ENCODE measurements around the gene SIGLECL1.
"Not testable (repeated sequence)": the region's sequence is repeated elsewhere in the genome, so short reads cannot be mapped to it uniquely, and the experiment has no call there.

Gene SIGLECL1

DNA sequence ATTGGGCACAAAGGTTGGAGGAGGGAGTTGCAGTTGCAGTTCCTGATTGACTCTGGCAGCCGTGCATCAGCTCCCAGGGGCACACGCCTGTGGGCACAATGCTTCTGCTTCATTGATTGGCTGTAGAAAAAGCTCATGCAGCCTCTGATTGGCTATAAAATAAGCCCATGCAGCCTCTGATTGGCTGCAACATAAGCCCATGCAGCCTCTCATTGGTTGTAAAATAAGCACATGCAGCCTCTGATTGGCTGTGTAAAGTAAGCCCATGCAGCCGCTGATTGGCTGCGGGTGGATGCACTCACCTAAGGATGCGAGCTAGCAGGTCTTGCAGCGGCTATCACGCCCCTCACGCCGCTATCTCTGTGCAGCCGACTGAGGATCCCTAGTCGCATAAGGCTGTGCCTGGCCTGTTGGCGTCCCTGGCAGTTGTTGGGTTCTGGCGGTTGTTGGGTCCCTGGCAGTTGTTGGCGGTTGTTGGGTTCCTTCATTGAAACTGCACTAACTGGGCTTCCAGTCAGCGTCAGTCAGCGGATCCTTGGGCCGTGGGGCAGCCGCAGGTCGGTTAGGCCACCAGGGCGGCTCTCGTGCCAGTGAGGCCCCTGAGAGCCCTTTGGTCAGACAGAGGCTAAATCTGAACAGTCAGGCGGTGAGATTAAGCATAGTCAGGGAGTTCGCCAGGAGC, at the start of gene SIGLECL1:
SIGLECL1 (plus strand) TSS at position 295 of the 682 bp plus-strand sequence. CDS start 12,993 bp downstream, outside the sequence.
- no peak for DNase-seq (ENCODE audit: low spot score)

GRCh38 chr19:51201712-51202111, 49.2 kb upstream of the SIGLECL1 start:
- no peak for DNase-seq (ENCODE audit: low spot score)

GRCh38 chr19:51203916-51204315, 47.0 kb upstream of the SIGLECL1 start:
- DNase-seq (ENCODE audit: low spot score), result no peak

- DNase-seq (ENCODE audit: low spot score), result no peak
Observed at GRCh38 chr19:51204321-51204720, 46.6 kb upstream of the SIGLECL1 start.

GRCh38 chr19:51207747-51208146, 43.1 kb upstream of the SIGLECL1 start:
- DNase-seq (ENCODE audit: low spot score), result no peak

- DNase-seq (ENCODE audit: low spot score), result no peak
Observed at GRCh38 chr19:51210191-51210784, 40.6 kb upstream of the SIGLECL1 start.

DNA sequence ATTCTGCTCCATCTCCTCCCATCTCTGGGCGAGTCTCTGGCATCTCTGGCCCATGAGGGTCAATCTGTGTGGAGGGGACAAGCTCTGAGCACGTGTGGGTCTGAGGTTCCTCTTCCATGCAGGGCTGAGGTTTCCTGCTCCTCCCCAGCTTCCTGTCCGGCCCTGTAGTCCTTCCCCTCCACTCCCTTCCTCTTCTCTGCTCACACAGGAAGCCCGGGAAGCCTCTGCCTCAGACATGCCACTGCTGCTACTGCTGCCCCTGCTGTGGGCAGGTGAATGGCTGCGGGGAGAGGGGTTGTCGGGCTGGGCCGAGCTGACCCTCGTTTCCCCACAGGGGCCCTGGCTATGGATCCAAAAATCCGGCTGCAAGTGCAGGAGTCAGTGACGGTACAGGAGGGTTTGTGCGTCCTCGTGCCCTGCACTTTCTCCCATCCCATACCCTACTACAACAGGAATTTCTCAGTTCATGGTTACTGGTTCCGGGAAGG, 40.0 kb upstream of the SIGLECL1 start:
- not testable (repeated sequence) for DNase-seq (ENCODE audit: low spot score)

- DNase-seq (ENCODE audit: low spot score), result no peak
Observed at GRCh38 chr19:51211833-51212232, 39.0 kb upstream of the SIGLECL1 start.

DNA sequence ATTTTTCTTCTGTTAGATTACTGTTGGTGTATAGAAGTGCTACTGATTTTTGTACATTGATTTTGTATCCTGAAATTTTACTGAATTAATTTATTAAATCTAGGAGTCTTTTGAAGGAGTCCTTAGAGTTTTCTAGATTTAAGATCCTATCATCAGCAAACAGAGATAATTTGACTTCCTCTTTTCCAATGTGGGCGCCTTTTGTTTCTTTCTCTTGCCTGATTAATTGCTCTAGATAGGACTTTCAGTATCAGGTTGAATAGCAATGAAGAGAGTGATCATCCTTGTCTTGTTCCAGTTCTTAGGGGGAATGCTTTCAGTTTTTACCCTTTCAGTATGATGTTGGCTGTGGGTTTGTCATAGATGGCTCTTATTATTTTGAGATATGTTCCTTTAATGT, 31.6 kb upstream of the SIGLECL1 start:
- DNase-seq (ENCODE audit: low spot score), result no peak

DNA sequence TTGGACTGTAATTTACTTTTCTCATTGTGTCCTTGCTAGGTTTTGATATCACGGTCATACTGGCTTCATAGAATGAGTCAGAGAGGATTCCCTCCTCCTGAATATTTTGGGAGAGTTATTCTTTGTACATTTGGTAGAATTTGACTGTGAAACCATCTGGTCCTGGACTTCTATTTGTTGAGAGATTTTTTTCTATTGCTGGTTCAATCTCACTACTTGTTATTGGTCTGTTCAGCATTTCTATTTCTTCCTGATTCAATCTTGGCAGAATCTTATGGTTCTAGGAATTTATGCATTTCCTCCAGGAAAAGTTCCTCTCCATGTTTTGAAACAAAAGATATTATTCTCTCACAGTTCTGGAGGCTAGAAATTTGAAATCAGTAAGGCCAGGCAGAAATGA, 30.9 kb upstream of the SIGLECL1 start:
- DNase-seq (ENCODE audit: low spot score), result no peak

DNA sequence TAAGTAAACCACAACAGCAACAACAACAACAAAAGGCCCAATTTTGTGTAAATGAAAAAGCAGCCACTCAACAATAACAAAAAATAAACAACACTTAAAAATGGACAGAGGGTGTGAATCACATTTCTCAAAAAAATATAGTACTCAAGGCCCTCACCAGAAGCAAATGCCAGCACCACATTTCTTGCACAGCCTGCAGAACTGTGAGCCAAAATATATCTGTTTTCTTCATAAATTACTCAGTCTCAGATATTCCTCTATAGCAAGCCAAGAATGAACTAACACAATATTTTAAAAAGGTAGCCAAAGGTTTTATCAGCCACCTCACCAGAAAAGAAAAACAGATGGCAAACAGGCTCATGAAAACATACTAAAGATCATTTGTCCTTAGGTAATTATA, 29.9 kb upstream of the SIGLECL1 start:
- DNase-seq (ENCODE audit: low spot score), result no peak

DNA sequence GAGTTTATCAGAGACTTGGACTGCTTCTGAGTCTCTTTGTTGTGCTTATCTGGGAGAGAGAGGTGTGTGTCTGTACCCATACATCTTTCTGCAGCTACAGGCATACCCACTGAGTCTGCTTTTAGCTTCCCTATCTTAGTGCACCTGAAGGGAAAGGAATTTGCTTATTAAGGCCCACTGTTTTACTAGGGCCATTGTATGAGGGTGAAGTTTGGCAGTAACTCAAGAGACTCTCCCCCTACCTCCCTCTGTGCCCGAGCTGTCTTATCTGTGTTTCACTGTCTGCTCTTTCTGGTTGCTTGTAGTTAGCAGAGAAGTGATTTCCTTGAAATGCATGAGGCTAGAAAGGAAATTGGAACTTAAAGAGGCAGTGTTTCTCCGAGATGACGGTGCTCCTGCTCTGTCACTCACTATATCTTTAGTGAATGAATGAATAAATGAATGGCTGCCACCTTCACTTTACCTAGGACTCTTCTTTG, 26.7 kb upstream of the SIGLECL1 start:
- no peak for DNase-seq (ENCODE audit: low spot score)

- peak; percentile 11 for DNase-seq (ENCODE audit: low spot score)
Observed at GRCh38 chr19:51224898-51225393, 25.9 kb upstream of the SIGLECL1 start, which contains the start of gene CD33. Gene CD33, plus strand, starts transcription at chr19:51225080. Its CDS starts 39 bp downstream, at chr19:51225119.

GRCh38 chr19:51226067-51226466, 24.8 kb upstream of the SIGLECL1 start:
- no peak for DNase-seq (ENCODE audit: low spot score)

GRCh38 chr19:51227326-51227725, 23.6 kb upstream of the SIGLECL1 start:
- no peak for DNase-seq (ENCODE audit: low spot score)

DNA sequence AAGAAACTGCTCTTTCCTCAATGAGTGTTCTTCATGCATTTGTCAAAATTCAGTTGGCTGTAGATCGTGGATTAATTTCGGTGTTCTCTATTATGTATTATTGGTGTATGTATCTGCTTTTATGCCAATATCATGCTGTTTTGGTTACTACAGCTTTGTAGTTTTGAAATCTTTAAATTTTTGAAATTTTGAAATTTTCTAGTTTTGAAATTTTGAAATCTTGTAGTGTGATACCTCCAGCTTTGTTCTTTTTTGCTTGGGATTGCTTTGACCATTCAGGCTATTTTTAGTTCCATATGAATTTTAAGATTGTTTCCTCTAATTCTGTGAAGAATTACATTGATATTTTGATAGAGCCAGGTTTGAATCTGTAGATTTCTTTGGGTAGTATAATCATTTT, 22.9 kb upstream of the SIGLECL1 start:
- no peak for DNase-seq (ENCODE audit: low spot score)

DNA sequence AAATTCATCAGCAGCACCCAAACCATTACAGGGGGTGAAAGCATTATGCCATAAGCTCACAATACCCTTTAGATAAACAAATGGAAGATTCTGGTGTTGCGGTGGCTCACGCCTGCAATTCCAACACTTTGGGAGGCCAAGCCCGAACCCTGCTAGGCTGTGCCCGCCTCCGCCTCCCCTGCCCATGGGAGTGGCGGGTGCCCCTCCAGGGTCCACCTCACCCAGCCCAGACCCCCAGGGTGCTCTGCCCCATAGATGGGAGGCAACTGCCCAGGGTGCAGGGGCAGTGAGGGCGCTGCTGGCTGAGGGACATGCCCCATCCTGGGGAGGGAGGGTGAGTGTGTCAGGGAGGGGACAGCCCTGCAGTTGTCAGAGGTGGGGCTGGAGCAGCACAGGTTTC, 10.0 kb upstream of the SIGLECL1 start:
- DNase-seq (ENCODE audit: low spot score), result no peak

GRCh38 chr19:51242881-51243630, 7.8 kb upstream of the SIGLECL1 start:
- no peak for DNase-seq (ENCODE audit: low spot score)

DNA sequence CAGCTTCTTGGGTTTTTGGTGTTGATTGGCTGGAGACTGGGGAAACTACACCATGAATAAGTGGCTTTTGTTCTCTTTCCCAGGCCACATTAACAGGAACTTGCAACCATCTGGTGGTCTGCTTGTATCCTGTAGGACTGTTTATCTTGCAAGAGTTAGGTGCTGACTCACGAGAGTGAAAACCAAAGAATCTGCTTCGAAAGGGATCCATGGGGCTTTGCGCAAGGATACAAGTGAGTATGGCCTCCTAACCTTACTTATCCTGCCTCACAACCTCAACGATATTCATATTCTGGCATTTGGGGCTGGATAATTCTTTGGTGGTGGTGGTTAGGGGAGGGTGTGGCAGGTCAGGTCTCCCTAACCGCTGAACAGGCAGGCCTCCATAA, 4.7 kb upstream of the SIGLECL1 start:
- DNase-seq (ENCODE audit: low spot score), result no peak

DNA sequence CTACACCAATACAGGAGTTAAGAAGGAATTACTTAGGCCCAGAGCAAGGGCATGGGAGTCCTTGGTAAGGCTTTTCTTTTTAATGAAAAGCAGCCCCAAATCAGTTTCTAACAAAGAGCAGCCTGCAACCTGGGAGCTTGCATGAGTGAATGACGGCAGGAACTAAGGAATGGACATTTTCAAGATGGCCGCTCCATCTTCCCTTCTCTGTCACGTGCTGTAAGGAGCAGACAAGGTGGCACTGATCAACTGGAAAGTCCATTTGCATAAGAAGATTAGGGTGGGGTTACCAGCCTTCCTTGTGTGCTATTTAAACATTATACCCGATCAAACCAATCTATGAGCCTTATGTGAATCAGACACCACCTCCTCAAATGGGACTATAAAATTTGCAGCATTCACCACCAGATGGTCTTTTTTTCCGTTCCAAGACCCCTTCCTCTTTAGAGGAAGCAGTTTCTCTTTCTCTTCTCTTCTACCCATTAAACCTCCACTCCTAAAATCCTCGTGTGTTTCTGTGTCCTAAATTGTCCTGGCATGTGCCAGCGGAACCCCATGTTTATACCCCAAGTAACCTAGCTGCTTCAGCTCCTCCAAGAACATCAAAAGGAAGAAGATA, 2.8 kb upstream of the SIGLECL1 start:
- DNase-seq (ENCODE audit: low spot score), result no peak

DNA sequence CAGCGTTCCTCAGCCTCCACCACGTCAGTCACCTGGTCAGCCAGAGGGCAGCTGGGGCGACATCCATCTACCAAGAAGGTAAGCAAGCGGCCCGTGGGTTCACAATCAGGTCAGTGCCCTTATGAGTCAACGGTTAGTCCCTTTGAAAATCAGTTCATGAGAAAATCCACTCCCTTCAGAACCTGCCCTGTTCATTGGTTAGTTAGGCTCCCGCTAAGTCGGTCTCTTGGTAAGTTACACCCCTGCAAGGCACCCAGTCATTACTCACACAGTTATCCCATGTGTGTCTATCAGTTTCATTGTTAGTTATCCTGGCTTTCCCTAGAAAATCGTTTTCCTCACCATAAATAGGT, 564 bp downstream of the SIGLECL1 start:
- no peak for DNase-seq (ENCODE audit: low spot score)
